ENCODE results near the gene TFDP1. TPM values are rescaled to one million over a fixed set of nuclear protein-coding genes. Genes with fewer than 3 reads are reported as not detected.

The TFDP1 gene
- total RNA-seq, 2 experiments from 2014 or later = 87.9 to 119 TPM

DNA sequence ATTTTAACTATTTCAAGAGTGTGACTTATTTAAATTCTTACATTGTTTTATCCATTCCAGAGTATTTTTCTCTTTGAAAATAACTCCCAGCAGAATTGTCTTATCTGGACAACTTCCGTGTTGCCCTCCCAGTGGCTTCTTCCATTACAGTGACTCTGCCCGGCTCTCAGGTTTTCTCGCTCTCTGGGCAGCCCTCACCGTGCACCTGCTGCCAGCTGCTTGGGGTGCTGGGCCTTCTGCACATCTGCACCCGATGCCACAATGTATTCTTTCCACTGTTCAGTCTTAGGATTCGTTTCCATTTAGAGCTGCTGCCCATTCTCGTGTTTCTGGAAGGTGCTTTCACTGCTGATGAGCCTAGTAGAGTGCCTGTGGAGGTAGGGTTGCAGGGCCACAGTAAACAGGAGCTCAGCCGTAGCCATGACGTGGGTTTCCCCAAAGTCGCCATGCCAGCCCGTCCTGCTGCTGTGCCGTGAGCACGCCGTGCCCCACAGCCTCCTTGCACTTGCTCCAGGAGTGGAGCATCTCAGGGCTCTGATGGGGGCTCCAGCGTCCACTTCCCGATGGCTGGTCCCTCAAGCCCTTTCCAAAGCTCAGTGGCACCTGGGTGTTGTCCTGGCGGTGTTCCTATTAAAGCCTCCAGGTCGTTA is 48.0 kb upstream of the TFDP1 start:
- Histone ChIP-seq H3K27ac (ENCODE audit: low read depth, low read length, poor library complexity, severe bottlenecking) (no peak overlapping the region), H3K4me3 (ENCODE audit: low read depth, low read length, poor library complexity, severe bottlenecking) (no peak overlapping the region), H3K79me2 (ENCODE audit: insufficient read depth, low read depth, low read length) (no peaks in the 10 kb centered on the region), H3K4me1 (ENCODE audit: insufficient read depth, low read length, poor library complexity, severe bottlenecking) (no peaks in the 10 kb centered on the region), H3K36me3 (ENCODE audit: insufficient read depth, low read length) (no peaks in the 10 kb centered on the region), H2AFZ (ENCODE audit: low read length) (no peak overlapping the region), H3K9me2 (ENCODE audit: insufficient read depth, low read length) (no peaks in the 10 kb centered on the region), H3K4me2 (ENCODE audit: low read length) (no peak overlapping the region), H4K20me1 (ENCODE audit: insufficient read depth, low read length) (no peaks in the 10 kb centered on the region), H3K9me3 (ENCODE audit: low read length) (no peaks in the 10 kb centered on the region)
- CTCF ChIA-PET (ENCODE audit: unreplicated experiment) = no interaction called here
- intact Hi-C loops (cut with micrococcal nuclease; ENCODE audit: unreplicated experiment) = no loop called here
- BruUV-seq (replicated peaks) = no TSS peak
- DNase-seq (ENCODE audit: low spot score) = no peak
- POLR2A ChIA-PET = interaction anchor here (0.6 kb wide), 1 partner anchor 753 kb away, joined by 6 read pairs; no protein-coding TSS in a partner anchor
- TF ChIP-seq, protein P1, sequence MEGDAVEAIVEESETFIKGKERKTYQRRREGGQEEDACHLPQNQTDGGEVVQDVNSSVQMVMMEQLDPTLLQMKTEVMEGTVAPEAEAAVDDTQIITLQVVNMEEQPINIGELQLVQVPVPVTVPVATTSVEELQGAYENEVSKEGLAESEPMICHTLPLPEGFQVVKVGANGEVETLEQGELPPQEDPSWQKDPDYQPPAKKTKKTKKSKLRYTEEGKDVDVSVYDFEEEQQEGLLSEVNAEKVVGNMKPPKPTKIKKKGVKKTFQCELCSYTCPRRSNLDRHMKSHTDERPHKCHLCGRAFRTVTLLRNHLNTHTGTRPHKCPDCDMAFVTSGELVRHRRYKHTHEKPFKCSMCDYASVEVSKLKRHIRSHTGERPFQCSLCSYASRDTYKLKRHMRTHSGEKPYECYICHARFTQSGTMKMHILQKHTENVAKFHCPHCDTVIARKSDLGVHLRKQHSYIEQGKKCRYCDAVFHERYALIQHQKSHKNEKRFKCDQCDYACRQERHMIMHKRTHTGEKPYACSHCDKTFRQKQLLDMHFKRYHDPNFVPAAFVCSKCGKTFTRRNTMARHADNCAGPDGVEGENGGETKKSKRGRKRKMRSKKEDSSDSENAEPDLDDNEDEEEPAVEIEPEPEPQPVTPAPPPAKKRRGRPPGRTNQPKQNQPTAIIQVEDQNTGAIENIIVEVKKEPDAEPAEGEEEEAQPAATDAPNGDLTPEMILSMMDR (conservative IDR thresholded peaks at IDR 0.05; ENCODE audit: low read length) = no peak
- no peak for TF ChIP-seq EZH2phosphoT487 (IDR thresholded peaks at IDR 0.05; ENCODE audit: borderline replicate concordance, low read depth, low read length)

DNA sequence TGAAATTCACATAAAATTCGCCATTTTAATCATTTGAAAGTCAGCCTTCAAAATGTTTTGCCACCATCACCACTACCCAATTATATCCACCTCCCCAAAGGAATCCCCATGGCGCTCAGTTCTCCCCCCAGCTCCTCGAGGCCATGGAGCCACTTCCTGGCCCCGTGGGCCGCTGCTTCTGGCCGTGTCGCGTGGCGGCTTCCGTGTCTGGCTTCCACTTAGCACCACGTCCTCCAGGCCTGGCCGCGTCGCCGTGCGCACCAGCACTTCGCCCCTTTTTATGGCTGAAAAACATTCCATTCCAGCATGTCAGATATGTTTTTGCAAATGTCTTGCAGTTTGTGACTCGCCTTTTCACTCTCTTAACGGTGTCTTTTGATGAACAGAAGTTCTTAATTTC is 47.3 kb upstream of the TFDP1 start:
- CTCF ChIA-PET (ENCODE audit: unreplicated experiment) = no interaction called here
- intact Hi-C loops (cut with micrococcal nuclease; ENCODE audit: unreplicated experiment) = no loop called here
- no peaks in the 10 kb centered on the region for H3K9me3 ChIP-seq (ENCODE audit: low read length)

More for the DNA sequence above, 47.3 kb upstream of the TFDP1 start:
- Histone ChIP-seq H3K4me2 (ENCODE audit: low read length) (no peak overlapping the region), H4K20me1 (ENCODE audit: insufficient read depth, low read length) (no peaks in the 10 kb centered on the region), H3K9me2 (ENCODE audit: insufficient read depth, low read length) (no peaks in the 10 kb centered on the region), H3K4me3 (ENCODE audit: low read depth, low read length, poor library complexity, severe bottlenecking) (no peak overlapping the region), H3K79me2 (ENCODE audit: insufficient read depth, low read depth, low read length) (no peaks in the 10 kb centered on the region), H3K4me1 (ENCODE audit: insufficient read depth, low read length, poor library complexity, severe bottlenecking) (no peaks in the 10 kb centered on the region), H2AFZ (ENCODE audit: low read length) (no peak overlapping the region), H3K27ac (ENCODE audit: low read depth, low read length, poor library complexity, severe bottlenecking) (no peak overlapping the region), H3K36me3 (ENCODE audit: insufficient read depth, low read length) (no peaks in the 10 kb centered on the region)
- BruUV-seq (replicated peaks) = no TSS peak
- POLR2A ChIA-PET = interaction anchor here (0.6 kb wide), 1 partner anchor 752 kb away, joined by 6 read pairs; no protein-coding TSS in a partner anchor
- DNase-seq (ENCODE audit: low spot score) = no peak
- no peak for TF ChIP-seq EZH2phosphoT487 (IDR thresholded peaks at IDR 0.05; ENCODE audit: borderline replicate concordance, low read depth, low read length)
- TF ChIP-seq, protein P1 (conservative IDR thresholded peaks at IDR 0.05; ENCODE audit: low read length) = no peak
